Colonic mucosa (tissue), 4 donors: ENCODE results near the gene COL16A1. TPM values are rescaled to one million over a fixed set of nuclear protein-coding genes. Genes with fewer than 3 reads are reported as not detected.

Source experiments
- DNase-seq: peaks from one replicate; pipeline ENCODE4 v3.0.0-alpha.2; 2020
- H3K27ac ChIP-seq: fragments of 200-600 bp; one replicate; pipeline ENCODE4 v1.8.0; 2021
- H3K27me3 ChIP-seq: fragments of 200-600 bp; one replicate; pipeline ENCODE4 v1.8.0; 2021
- H3K36me3 ChIP-seq: fragments of 200-600 bp; one replicate; pipeline ENCODE4 v1.8.0; 2021
- H3K4me1 ChIP-seq: fragments of 200-600 bp; one replicate; pipeline ENCODE4 v1.8.0; 2021; ENCODE audit warnings: mild to moderate bottlenecking
- H3K4me3 ChIP-seq: fragments of 200-600 bp; one replicate; pipeline ENCODE4 v1.8.0; 2021
- H3K9ac ChIP-seq, 2 donors: one replicate each; pipeline ENCODE4 v1.7.0; 2013; ENCODE audit warnings: control low read depth in 2 of 2, low read depth in 2 of 2, low read length in 2 of 2
- H3K9me3 ChIP-seq: fragments of 200-600 bp; one replicate; pipeline ENCODE4 v1.8.0; 2021
- CTCF ChIP-seq: fragments of 200-600 bp; IDR thresholded peaks from one replicate; pipeline ENCODE4 v1.8.0; 2022; ENCODE audit warnings: antibody characterized with exemption, mild to moderate bottlenecking
- intact Hi-C: fragments of 100-400 bp; cut with DNase I; formaldehyde crosslinking; loops from one replicate; pipeline ENCODE4 v1.14.1; 2022
- total RNA-seq, 2 donors: library from RNA; stranded (reverse); fragmentation: NEBNext Ultra II Directional in 1 of 2; extraction: Animal tissue kit (Norgen Biotek cat#: 25700) in 1 of 2; gene quantifications; one replicate each; pipeline ENCODE4 v1.2.1, GENCODE V29; 2021
- donor health status: healthy.
- donor health status: DM: no; HTN: no; CAD: no.
- donor health status: DM: no; HTN: no; CAD: no.

Gene COL16A1
- total RNA-seq, 2 donors from 2014 or later = 9.0 to 15.4 TPM

GRCh38 chr1:31663622-31664452, 40.0 kb downstream of the COL16A1 start:
- Histone ChIP-seq H3K9me3 (no peaks in the 10 kb centered on the region), H3K4me1 (peaks cover 5% of the 10 kb centered on the region), H3K27ac (no peak overlapping the region), H3K36me3 (no peaks in the 10 kb centered on the region), H3K27me3 (no peaks in the 10 kb centered on the region), H3K9ac (no peak overlapping the region), H3K4me3 (no peak overlapping the region)
- peak; percentile 92 for TF ChIP-seq CTCF
- intact Hi-C loops = loop anchor here (2.0 to 5.0 kb wide), 3 partner anchors 43 to 125 kb away; no protein-coding TSS in a partner anchor
- DNase-seq = peak; percentile 65

- intact Hi-C loops = loop anchor here (2.0 to 5.0 kb wide), 3 partner anchors 45 to 126 kb away; no protein-coding TSS in a partner anchor
- H3K36me3 ChIP-seq = no peaks in the 10 kb centered on the region
- DNase-seq = no peak
- no peaks in the 10 kb centered on the region for H3K27me3 ChIP-seq
- peaks cover 5% of the 10 kb centered on the region for H3K4me1 ChIP-seq
- no peak overlapping the region for H3K4me3 ChIP-seq
- no peak for TF ChIP-seq CTCF
- no peak overlapping the region for H3K27ac ChIP-seq
- H3K9ac ChIP-seq = no peak overlapping the region
- H3K9me3 ChIP-seq = no peaks in the 10 kb centered on the region
Observed at GRCh38 chr1:31662463-31662862, 41.4 kb downstream of the COL16A1 start.

GRCh38 chr1:31661856-31662255, 42.0 kb downstream of the COL16A1 start:
- peaks cover 3% of the 10 kb centered on the region for H3K4me1 ChIP-seq
- no peaks in the 10 kb centered on the region for H3K9me3 ChIP-seq
- H3K27me3 ChIP-seq = no peaks in the 10 kb centered on the region
- no peak for DNase-seq
- no peak overlapping the region for H3K4me3 ChIP-seq
- intact Hi-C loops = loop anchor here (2.0 to 5.0 kb wide), 3 partner anchors 45 to 127 kb away; no protein-coding TSS in a partner anchor
- TF ChIP-seq CTCF = no peak
- H3K27ac ChIP-seq = no peak overlapping the region
- H3K9ac ChIP-seq = no peak overlapping the region
- H3K36me3 ChIP-seq = no peaks in the 10 kb centered on the region

- no peaks in the 10 kb centered on the region for H3K4me1 ChIP-seq
- no peaks in the 10 kb centered on the region for H3K27me3 ChIP-seq
- H3K9me3 ChIP-seq = no peaks in the 10 kb centered on the region
- DNase-seq = no peak
- no peak overlapping the region for H3K9ac ChIP-seq
- intact Hi-C loops = loop anchor here (5.0 kb wide), 1 partner anchor 46 kb away; no protein-coding TSS in a partner anchor
- H3K4me3 ChIP-seq = no peak overlapping the region
- no peaks in the 10 kb centered on the region for H3K36me3 ChIP-seq
- H3K27ac ChIP-seq = no peak overlapping the region
- no peak for TF ChIP-seq CTCF
Observed at GRCh38 chr1:31660871-31661455, 42.9 kb downstream of the COL16A1 start.

GRCh38 chr1:31659889-31660288, 43.9 kb downstream of the COL16A1 start:
- no peaks in the 10 kb centered on the region for H3K27me3 ChIP-seq
- no peak for TF ChIP-seq CTCF
- no peaks in the 10 kb centered on the region for H3K4me1 ChIP-seq
- no peaks in the 10 kb centered on the region for H3K9me3 ChIP-seq
- DNase-seq = no peak
- intact Hi-C loops = loop anchor here (5.0 kb wide), 1 partner anchor 47 kb away; no protein-coding TSS in a partner anchor
- H3K9ac ChIP-seq = no peak overlapping the region
- H3K4me3 ChIP-seq = no peak overlapping the region
- no peak overlapping the region for H3K27ac ChIP-seq
- no peaks in the 10 kb centered on the region for H3K36me3 ChIP-seq
